Activated CD4-positive, CD25-positive, alpha-beta regulatory T cell (primary cell): ENCODE data around the gene TMEM63B.
"Not testable (repeated sequence)": the region's sequence is repeated elsewhere in the genome, so short reads cannot be mapped to it uniquely, and the experiment has no call there.

Source experiments
- DNase-seq, 4 experiments: peaks; one replicate each; lab custom pipeline; 2025; lab: John Stamatoyannopoulos, UW

TMEM63B gene

DNA sequence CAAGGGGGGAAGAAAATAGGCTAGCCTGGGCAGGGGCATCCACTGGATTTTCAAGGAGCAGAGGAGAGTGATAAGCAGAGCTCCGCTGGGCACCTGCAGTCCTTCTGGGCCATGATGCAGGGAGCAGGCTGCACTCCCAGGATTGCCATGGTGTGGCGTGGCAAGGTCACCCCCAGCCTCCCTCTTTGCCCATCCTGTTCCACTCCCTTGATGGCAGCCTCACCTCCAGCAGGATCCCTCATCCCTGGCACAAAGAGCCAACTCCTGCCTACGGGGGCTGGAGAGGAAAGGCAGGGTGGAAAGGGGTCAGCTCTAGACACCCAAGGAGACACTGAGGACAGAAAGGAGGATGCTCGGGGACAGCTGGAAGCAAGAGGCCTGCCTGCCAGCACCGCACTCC, 67.0 kb downstream of the TMEM63B start:
- DNase-seq: no peak

DNA sequence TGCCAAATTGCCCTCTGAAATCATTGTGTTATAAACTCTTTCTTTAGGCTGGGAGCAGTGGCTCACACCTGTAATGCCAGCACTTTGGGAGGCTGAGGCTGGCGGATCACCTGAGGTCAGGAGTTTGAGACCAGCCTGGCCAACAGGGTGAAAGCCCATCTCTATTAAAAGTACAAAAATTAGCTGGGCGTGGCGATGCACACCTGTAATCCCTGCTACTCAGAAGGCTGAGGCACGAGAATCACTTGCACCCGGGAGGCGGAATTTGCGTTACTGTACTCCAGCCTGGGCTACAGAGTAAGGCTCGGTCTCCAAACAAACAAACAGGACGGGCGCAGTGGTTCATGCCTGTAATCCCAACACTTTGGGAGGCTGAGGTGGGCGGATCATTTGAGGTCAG, 69.0 kb downstream of the TMEM63B start:
- not testable (repeated sequence) for DNase-seq

DNA sequence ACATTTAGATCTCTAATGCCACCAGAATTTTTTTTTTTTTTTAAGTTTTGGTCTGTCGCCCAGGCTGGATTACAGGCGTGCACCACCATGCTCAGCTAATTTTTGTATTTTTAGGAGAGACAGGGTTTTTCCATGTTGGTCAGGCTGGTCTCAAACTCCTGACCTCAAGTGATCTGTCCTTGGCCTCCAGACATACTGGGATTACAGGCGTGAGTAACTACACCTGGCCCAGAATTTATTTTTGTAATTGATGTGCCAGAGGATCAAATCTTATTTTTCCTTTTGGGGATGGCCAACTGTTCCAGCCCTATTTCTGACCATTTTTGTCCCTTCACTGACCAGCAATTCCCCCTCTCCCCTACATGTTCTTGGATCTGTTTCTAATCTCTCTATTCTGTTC, 71.3 kb downstream of the TMEM63B start:
- DNase-seq: no peak

DNA sequence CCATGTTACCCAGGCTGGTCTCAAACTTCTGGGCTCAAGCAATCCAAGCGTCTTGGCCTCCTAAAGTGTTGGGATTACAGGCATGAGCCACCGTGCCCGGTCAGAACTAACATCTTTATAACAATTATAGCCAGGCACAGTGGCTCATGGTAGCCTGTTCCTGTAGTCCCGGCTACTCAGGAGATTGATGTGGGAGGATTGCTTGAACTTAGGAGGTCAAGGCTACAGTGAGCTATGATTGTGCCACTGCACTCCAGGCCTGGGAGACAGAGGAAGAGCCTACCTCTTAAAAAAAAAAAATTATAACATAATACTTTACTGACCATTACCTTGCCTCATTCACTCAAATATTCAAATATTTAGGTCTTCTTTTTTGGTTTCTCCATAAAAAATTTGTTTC, 72.5 kb downstream of the TMEM63B start:
- DNase-seq: no peak

DNA sequence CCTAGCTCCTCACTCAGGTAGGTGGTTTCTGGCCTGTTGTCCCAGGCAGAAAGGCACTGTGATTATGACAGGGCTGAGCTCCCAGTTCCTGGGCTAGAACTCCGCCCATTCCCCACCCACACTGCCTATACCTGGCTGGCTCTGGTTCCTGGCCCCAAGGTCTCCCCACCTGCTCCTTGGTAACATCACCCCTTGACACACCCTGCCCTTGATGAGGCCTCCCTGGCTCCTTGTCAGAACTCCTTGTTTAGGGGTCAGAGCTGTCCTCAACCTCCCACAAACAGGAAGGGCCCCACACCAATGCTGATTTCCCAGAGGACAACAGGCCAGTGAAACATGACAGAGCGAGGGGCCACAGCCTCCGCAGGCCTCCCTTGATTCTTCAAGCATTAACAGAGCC, 73.8 kb downstream of the TMEM63B start:
- DNase-seq: no peak

DNA sequence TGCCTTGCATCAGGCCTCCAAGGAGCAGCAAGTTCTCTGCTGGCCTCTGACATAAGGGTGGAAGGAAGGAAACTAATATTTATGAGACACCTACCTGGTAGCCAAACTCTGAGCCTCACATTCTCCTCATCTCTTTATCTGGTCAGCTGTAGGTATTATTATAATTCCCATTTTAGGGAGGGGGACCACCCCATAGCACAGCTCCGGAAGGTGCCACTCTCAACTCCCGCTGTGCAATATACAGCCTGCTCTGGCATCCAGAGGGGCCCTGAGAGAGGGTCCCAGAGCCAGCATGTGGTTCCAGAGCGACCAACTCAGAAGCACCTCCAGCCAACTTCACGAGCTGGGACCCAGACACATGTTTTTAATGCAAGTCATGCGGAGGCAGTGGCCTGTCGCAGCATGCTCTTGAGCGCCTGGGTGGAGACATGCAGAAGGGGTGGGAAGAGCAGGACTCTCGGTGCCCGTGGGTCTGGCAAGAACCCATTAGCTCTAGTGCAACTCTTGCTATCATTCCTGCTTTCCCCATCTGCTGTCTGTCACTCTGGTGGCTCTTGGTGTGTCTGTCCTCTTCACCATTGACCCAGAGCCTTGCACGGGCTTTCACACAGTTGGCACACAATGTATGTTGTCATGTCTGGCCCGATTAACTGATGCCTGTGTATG, 74.4 kb downstream of the TMEM63B start:
- no peak for DNase-seq

DNA sequence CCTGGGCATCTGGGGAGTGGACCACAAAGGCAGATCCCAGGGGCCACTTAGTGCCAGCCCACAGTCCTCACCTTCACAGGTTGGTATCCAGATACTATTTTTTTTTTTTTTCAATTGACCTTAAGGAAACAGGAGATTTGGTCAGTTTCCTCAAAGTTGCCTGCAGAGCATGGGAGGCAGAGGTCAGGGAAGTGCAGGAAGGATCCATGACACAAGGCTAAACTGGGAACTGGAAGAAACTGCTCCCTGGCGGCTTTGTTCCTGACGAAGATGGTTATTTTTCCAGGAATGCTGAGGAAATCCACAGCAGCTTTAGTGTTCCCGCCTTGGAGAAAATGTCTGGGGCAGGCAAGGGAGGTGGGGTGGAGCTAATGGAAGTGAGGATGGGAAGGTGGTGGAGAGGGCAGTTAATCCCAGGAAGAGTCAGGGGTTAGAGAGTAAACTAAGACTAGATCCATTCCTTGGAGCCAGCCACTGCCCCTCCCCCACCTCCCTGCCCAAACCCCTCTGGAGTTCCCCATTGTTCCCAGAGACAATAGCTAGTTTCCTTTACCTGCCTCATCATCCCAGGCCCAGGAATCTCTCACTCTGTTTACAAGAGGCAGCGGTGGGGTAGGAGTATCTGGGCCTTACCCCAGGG, 75.1 kb downstream of the TMEM63B start:
- no peak for DNase-seq

DNA sequence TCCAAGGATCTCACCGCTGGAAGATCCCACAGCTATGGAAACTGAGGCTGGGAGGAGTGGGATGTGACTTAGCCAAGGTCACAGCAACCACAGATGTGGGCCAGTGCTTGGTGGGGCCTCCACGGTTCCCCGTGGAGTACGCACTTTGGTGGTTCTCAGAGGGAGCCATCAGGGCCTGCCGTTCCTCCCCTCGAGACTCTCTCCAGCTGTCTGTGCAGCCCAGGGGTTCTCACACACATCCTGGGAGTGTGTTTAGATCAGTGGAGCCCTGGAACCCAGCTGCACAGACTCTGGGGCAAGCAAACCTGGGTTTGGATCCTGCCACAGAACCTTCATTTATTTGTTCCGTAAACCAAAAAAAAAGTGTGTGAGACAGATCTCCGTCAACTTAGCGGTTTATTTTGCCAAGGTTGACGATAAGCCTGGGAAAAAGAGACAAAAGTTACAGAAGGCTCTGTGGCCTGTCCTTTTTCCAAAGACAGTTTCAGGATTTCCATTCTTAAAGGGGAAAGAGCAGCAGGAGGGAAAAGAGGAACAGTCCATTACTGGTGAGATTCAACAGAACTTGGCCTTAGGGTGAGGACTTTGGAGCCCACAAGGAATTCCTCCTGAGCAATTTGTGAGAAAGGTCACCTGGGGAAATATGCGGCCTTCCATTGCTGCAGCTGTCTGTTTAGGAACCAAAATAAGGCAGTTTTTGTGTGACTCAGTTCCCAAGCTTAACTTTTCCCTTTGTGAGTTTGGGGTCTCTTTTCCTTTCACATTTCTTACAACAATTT, 75.8 kb downstream of the TMEM63B start:
- DNase-seq: no peak

DNA sequence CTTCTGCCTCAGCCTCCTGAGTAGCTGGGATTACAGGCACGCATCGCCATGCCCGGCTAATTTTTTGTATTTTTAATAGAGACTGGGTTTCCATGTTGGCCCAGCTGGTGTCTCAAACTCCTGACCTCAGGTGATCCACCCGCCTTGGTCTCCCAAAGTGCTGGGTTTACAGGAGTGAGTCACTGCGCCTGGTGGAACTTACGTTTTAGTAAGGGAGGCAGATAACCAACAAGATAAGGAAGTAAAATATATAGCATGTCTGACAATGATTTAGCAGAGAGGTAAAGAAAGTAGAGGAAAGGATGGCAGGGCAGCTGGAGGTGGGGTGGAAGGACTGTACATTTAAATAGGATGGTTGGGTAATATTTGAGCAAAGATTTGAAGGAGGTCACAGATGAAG, 76.6 kb downstream of the TMEM63B start:
- no peak for DNase-seq
